ENCODE results near the gene SMIM5. TPM values are rescaled to one million over a fixed set of nuclear protein-coding genes. Genes with fewer than 3 reads are reported as not detected.

The SMIM5 gene
- total RNA-seq, 1 experiment from 2014 or later, result 0.09 TPM

GRCh38 chr17:75667825-75668224, 34.6 kb downstream of the SMIM5 start:
- Mint-ChIP-seq H3K9me3 (ENCODE audit: unreplicated experiment) (no peaks in the 10 kb centered on the region), H3K27ac (ENCODE audit: low read depth, unreplicated experiment) (no peak overlapping the region), H3K4me1 (ENCODE audit: insufficient read depth, unreplicated experiment) (peaks cover 15% of the 10 kb centered on the region), H3K4me3 (ENCODE audit: unreplicated experiment) (no peak overlapping the region), H3K27me3 (ENCODE audit: insufficient read depth, unreplicated experiment) (no peaks in the 10 kb centered on the region), H3K36me3 (ENCODE audit: insufficient read depth, unreplicated experiment) (peaks cover 52% of the 10 kb centered on the region)
- no peak for TF ChIP-seq CTCF (IDR thresholded peaks at IDR 0.05; ENCODE audit: unreplicated experiment)
- CTCF ChIA-PET, result interaction anchor here (0.6 to 1.7 kb wide), 7 partner anchors 12 to 469 kb away, joined by 3 to 8 read pairs (median 4); partner anchors contain the start of gene SMIM5
- BruUV-seq (replicated peaks), result no TSS peak
- DNase-seq (ENCODE audit: unreplicated experiment), result no peak
- POLR2A ChIA-PET, result interaction anchor here (0.6 to 4.0 kb wide), 34 partner anchors 9 to 237 kb away, joined by 3 to 48 read pairs (median 5); partner anchors contain the start of genes GALK1, ITGB4, MRPL38 and TRIM65
- intact Hi-C loops (cut with micrococcal nuclease), result no loop called here

- DNase-seq (ENCODE audit: unreplicated experiment), result no peak
- H3K27me3 Mint-ChIP-seq (ENCODE audit: insufficient read depth, unreplicated experiment), result no peaks in the 10 kb centered on the region
- H3K27ac Mint-ChIP-seq (ENCODE audit: low read depth, unreplicated experiment), result no peak overlapping the region
- H3K4me3 Mint-ChIP-seq (ENCODE audit: unreplicated experiment), result no peak overlapping the region
- H3K4me1 Mint-ChIP-seq (ENCODE audit: insufficient read depth, unreplicated experiment), result peaks cover 15% of the 10 kb centered on the region
- H3K9me3 Mint-ChIP-seq (ENCODE audit: unreplicated experiment), result no peaks in the 10 kb centered on the region
- ChIA-PET CTCF (interaction anchor here (0.7 to 1.6 kb wide), 5 partner anchors 11 to 80 kb away, joined by 3 to 8 read pairs (median 4); partner anchors contain the start of gene SMIM5), POLR2A (interaction anchor here (0.6 to 4.0 kb wide), 19 partner anchors 8 to 228 kb away, joined by 3 to 48 read pairs (median 6); partner anchors contain the start of genes GALK1, ITGB4, TRIM65 and UNK)
- intact Hi-C loops (cut with micrococcal nuclease), result no loop called here
- BruUV-seq (replicated peaks), result no TSS peak
- no peak for TF ChIP-seq CTCF (IDR thresholded peaks at IDR 0.05; ENCODE audit: unreplicated experiment)
- peaks cover 55% of the 10 kb centered on the region for H3K36me3 Mint-ChIP-seq (ENCODE audit: insufficient read depth, unreplicated experiment)
Observed at GRCh38 chr17:75668489-75668888, 35.3 kb downstream of the SMIM5 start.

DNA sequence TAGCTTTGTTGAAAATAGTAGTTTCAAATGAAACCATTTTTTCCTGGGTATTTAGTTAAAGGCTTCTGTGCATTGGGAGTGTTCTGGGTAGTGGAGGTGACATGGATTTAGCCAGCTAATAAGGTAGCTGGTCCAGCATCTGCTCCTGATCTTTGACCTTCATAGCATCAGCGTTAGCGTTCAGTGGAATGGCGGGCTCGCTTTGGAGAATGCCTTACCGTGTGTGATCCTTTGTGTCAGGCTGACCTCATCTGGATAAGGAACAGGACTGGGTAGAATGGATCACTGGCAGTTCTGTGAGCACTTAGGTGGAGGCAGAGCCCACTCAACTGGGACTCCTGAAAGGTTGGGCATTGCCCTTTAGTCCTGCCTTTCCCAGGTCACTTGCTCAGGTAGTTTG, 37.6 kb downstream of the SMIM5 start:
- H3K9me3 Mint-ChIP-seq (ENCODE audit: unreplicated experiment), result no peaks in the 10 kb centered on the region
- no peaks in the 10 kb centered on the region for H3K27me3 Mint-ChIP-seq (ENCODE audit: insufficient read depth, unreplicated experiment)
- H3K27ac Mint-ChIP-seq (ENCODE audit: low read depth, unreplicated experiment), result no peak overlapping the region
- TF ChIP-seq CTCF (IDR thresholded peaks at IDR 0.05; ENCODE audit: unreplicated experiment), result no peak
- peaks cover 56% of the 10 kb centered on the region for H3K36me3 Mint-ChIP-seq (ENCODE audit: insufficient read depth, unreplicated experiment)
- POLR2A ChIA-PET, result interaction anchor here (0.6 to 26.7 kb wide), 7 partner anchors 9 to 109 kb away, joined by 3 to 748 read pairs (median 4); partner anchors contain the start of gene ITGB4
- intact Hi-C loops (cut with micrococcal nuclease), result no loop called here
- no TSS peak for BruUV-seq (replicated peaks)
- no peak overlapping the region for H3K4me3 Mint-ChIP-seq (ENCODE audit: unreplicated experiment)
- H3K4me1 Mint-ChIP-seq (ENCODE audit: insufficient read depth, unreplicated experiment), result peaks cover 8% of the 10 kb centered on the region
- CTCF ChIA-PET, result interaction anchor here (0.6 to 1.7 kb wide), 7 partner anchors 9 to 55 kb away, joined by 3 to 5 read pairs (median 4); no protein-coding TSS in a partner anchor
- no peak for DNase-seq (ENCODE audit: unreplicated experiment)

DNA sequence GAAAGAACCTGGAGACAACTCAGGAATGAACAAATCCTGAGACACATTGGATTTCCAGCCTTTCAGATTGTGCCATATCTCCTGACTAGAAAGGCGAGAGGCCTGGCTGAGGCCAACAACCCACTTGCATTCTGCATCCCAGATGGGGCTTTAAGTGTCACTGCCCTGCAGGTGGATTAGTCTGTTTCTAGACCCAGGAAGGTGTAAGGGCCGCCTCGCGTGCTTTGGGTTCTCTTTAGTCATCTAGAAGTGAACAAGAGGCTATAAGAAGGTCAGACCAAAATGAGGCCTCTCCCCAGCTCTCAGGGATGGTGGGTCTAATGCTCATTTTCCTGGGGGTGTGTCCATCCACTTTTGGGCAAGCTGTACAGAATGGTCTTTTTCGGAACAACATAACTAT, 38.8 kb downstream of the SMIM5 start:
- no peak overlapping the region for H3K4me3 Mint-ChIP-seq (ENCODE audit: unreplicated experiment)

More for the DNA sequence above, 38.8 kb downstream of the SMIM5 start:
- Mint-ChIP-seq H3K36me3 (ENCODE audit: insufficient read depth, unreplicated experiment) (peaks cover 67% of the 10 kb centered on the region), H3K27me3 (ENCODE audit: insufficient read depth, unreplicated experiment) (no peaks in the 10 kb centered on the region), H3K27ac (ENCODE audit: low read depth, unreplicated experiment) (no peak overlapping the region), H3K4me1 (ENCODE audit: insufficient read depth, unreplicated experiment) (peaks cover 7% of the 10 kb centered on the region), H3K9me3 (ENCODE audit: unreplicated experiment) (no peaks in the 10 kb centered on the region)
- intact Hi-C loops (cut with micrococcal nuclease), result no loop called here
- BruUV-seq (replicated peaks), result no TSS peak
- no peak for DNase-seq (ENCODE audit: unreplicated experiment)
- POLR2A ChIA-PET, result interaction anchor here (0.9 to 26.7 kb wide), 5 partner anchors 12 to 169 kb away, joined by 3 to 748 read pairs (median 6); partner anchors contain the start of gene ITGB4
- CTCF ChIA-PET, result interaction anchor here (0.9 to 2.2 kb wide), 5 partner anchors 9 to 233 kb away, joined by 3 to 22 read pairs (median 3); no protein-coding TSS in a partner anchor
- TF ChIP-seq CTCF (IDR thresholded peaks at IDR 0.05; ENCODE audit: unreplicated experiment), result no peak

Measured in MCF 10A (cell line).